Cerebellar nuclear complex (tissue), 1 donor: ENCODE data around the gene MAP3K7CL.
"Not testable (repeated sequence)": the region's sequence is repeated elsewhere in the genome, so short reads cannot be mapped to it uniquely, and the experiment has no call there.

Source experiments
- DNase-seq, 2 experiments: peaks; one replicate each; lab custom pipeline; 2025; lab: John Stamatoyannopoulos, UW

MAP3K7CL gene

DNA sequence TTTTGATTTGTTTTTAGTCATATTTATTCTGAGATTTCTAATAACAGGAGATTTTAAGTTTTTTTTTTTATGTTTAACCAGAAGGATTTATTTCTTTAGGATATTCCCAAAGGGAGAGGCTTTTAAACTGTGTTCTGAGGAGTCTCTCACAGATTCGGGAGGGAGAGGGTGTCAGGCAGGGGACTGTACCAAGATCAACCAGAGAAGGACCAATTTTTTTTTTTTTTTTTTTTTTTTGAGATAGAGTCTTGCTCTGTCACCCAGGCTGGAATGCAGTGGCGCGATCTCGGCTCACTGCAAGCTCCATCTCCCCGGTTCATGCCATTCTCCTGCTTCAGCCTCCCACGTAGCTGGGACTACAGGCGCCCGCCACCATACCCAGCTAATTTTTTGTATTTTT is 37.0 kb downstream of the MAP3K7CL start:
- DNase-seq = not testable (repeated sequence)

- no peak for DNase-seq
These were observed 38.5 kb downstream of the MAP3K7CL start for GRCh38 chr21:29168891-29169315.

DNA sequence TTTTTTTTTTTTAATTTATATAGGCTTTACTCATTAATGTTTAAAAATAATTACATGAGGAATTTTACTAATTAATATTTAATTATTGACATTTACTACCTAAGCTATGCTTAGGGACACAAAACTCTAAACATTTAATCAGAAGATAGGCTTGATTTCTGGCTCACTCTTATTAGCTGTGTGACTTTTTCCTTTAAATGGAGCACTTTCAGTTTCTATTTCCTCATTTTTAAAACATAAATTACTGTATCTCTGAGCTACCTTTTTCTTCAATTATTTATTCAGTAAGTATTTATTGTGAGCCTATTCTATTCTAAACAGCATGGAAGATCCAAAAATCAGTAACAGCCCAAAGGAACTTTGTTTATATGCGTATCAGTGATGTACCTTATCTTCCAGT is 40.5 kb downstream of the MAP3K7CL start:
- DNase-seq = no peak

GRCh38 chr21:29172282-29172681 is 41.8 kb downstream of the MAP3K7CL start:
- DNase-seq = no peak

GRCh38 chr21:29174607-29175013 is 44.2 kb downstream of the MAP3K7CL start:
- DNase-seq = no peak

GRCh38 chr21:29175408-29176134 is 45.1 kb downstream of the MAP3K7CL start:
- DNase-seq = no peak

DNA sequence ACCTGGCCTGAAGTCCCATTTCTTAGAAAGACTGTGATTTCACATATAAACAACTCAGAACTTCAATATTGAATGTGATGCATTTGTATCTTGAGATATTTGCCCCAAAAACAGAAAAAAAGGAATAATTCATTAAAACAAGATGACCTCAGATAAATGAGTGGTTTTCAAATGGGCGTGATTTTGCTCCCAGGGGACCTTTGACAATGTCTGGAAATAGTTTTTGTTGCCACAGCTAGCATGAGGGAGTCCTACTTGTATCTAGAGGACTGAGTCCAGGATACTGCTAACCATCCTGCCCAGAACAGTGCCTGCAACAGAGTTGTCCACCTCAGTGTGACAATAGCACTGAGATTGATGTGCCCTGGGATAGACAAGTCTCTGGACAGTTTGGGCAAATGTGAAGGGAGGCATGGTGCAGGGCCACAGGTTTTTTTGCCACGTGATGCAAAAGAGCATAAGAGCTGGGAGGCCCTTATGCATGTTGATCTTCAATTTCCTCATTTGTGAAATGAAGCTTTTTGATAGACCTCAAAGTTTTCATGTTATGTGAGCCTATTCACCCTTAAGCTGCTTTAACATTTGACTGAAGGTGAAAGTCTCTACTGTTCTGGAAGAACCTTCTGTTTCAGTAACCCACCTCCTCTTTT is 46.2 kb downstream of the MAP3K7CL start:
- no peak for DNase-seq

GRCh38 chr21:29177800-29178199 is 47.4 kb downstream of the MAP3K7CL start:
- DNase-seq = no peak

DNA sequence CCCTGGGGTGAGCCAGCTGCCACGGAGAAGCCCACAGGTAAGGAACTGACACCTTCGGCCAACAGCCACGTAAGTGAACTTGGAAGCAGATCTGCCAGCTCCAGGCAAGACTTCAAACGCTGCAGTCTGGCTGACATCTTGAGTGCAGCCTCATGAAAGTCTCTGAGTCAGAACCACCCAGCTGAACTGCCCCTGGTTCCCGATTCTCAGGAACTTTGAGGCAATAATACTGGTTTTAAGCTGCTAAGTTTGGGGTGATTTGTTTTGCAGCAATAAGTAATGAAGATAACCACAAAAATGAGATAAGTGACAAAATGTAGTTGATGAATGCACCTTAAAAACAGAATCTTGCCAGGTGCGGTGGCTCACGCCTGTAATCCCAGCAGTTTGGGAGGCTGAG is 48.5 kb downstream of the MAP3K7CL start:
- DNase-seq = no peak

DNA sequence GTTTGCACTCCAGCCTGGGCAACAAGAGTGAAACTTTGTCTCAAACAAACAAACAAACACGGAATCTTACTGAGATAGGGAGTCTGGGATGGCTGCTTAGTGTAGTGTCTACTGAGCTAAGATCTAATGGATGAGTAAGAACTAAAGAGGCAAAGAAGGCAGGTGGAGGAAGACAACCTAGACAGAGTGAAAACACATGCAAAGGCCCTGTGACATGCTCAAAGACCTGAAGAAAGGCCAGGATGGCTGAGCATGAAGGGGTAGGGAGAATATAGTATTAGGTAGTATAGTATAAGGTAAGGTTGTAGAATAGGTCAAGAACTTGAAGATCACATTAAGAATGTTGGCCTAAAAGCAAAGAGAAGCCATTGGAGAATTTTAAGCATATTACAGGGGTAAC is 49.1 kb downstream of the MAP3K7CL start:
- no peak for DNase-seq

- DNase-seq = no peak
These were observed 51.5 kb downstream of the MAP3K7CL start for GRCh38 chr21:29181799-29182470.

- DNase-seq = no peak
These were observed 52.2 kb downstream of the MAP3K7CL start for GRCh38 chr21:29182691-29183092.

DNA sequence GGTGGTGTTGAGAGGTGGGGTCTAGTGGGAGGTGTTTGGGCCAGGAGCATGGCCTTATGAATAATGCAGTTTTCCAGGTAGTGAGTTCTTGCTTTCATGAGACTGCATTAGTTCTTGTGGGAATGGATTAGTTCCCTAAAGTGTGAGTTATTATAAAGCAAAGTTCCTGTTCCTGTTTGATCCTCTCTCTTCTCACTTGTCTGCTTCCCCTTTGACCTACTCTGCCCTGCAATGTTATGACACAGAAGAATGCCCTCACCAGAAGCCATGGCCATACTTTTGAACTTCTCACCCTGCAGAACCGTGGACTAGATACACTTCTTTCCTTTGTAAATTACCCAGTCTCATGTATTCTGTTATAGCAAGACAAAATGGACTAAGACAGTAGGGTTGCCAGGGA is 53.6 kb downstream of the MAP3K7CL start:
- no peak for DNase-seq

DNA sequence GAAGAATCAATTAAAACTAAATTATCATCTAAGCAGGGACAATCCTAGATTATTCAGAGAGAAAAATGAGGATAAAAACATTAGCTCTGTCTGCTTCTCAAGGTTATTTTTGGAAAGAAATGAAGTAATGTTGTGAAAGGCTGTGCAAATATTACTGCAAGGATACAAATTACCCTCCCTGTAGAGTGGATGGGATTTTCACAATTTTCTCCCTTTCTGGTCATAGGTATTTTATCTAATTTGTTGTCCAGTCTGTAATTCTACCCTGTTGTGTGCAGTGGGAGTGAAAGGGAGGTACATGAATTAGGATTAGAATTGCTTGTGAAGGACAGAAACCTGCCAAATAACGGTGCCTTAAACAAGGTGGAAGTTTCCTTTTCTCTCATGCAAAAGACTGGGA is 54.7 kb downstream of the MAP3K7CL start:
- no peak for DNase-seq

DNA sequence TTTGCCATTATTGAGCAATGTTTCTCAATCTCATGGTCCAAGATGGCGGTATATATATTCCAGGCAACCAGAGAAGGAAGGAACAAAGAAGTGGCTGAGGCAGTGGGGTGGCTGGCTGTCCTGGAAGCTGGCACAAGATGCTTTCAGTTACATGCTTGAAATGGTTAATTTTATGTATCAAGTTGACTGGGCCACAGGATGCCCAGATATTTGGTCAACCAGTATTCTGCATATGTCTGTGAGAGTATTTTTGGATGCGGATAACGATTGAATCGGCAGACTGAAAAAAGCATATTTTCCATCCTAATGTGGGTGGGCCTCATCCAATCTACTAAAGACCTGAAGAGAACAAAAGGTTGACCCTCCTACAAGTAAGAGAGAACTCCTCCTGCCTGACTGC is 55.2 kb downstream of the MAP3K7CL start:
- DNase-seq = no peak

DNA sequence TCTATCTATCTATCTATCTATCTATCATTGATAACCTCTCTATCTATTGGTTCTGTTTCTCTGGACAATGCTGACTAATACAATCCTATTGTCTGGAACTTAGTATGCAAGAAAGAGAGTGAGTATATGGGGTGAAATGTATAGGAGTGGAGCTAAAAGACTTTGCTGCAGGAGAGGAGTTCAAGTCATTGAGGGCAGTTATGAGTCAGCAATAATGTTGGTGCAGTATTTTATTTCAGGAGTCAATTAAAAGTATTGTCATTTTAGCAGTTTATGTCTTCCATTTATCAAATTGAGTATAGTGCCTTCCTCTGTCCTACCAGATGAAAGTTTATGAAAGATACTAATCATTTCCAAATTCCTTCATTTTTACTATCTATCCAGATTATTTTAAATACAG is 55.8 kb downstream of the MAP3K7CL start:
- DNase-seq = no peak

GRCh38 chr21:29187944-29188343 is 57.5 kb downstream of the MAP3K7CL start:
- DNase-seq = peak in 1 of 2 experiments; percentile 7

- DNase-seq = no peak
These were observed 58.9 kb downstream of the MAP3K7CL start for GRCh38 chr21:29189353-29189752.

DNA sequence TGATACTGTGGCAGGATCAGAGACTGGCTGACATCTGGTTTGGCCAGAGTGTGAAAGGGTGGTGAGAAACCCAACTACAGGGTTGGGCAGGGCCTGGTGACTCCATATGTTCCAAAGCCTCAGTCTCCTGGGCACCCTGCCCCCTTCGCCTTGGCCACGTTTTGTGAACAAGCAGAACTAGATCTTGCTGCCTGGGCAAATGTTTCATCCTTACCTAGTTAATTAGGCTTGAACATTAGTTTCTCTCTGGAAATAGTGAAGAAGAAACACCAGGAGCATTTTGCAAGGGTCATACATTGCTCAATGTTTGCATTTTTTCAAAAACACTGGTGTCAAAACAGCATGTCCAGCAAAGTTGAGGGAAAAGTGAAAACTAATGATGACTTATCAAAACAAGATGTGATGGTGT is 60.5 kb downstream of the MAP3K7CL start:
- no peak for DNase-seq

DNA sequence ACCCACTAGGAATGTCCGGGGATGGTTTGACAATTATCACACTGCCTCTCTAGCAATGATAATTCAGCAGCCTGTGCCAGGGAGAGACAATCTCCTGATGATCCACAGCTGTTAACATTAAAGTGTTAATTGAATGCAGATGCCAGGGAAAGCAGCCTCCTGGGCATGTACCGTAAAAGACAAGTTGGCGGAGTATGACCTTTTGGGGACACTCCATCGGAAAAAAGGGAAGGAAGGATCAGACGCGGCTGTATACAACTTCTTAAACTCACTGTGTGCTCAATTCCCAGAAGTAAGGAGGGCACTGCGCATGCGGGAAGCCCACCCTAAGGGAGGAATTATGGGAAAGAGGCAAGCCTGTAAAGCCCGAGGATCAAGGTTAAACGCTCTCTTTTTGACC is 62.6 kb downstream of the MAP3K7CL start:
- DNase-seq = no peak

- no peak for DNase-seq
These were observed 63.5 kb downstream of the MAP3K7CL start for GRCh38 chr21:29193901-29194300.

DNA sequence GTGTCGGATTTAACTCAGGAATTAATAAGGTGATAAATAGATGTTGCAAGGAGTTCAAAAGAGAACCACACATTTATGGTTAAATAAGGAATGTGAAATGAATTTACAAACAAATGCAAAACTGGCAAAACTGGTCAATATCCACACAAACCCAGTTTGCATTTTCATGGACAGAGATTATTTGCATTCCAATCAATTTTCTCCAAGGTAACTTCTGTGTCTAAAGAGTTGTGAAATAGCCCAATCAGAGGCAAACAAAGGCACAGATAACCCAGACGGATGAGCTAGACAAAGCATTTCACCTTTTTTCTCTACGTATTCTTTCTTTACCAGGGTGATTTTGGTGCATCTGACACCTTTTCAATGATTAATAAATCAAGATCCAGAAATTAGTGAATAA is 63.9 kb downstream of the MAP3K7CL start:
- no peak for DNase-seq

DNA sequence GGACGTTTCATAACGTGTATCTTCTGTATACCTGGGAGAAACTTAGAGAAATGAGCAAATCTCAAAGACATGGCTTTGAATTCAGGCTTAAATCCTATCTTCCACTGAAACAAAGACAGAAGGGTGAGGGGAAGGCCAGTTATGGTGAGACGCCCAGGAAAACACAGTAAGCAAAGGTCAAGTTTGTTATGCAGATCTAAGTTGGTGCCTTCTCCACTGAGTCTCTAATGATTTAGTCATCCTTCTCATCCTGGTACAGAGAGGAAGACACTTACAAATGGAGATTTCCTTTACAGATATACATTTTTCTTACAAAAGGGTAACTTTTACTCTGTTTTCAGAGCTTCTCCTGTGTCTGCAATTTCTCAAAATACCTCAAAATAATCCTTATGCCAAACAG is 64.4 kb downstream of the MAP3K7CL start:
- no peak for DNase-seq
